Caco-2 (cell line): ENCODE results near the gene SBSN. TPM values are rescaled to one million over a fixed set of nuclear protein-coding genes. Genes with fewer than 3 reads are reported as not detected.

ENCODE experiments used
- BruUV-seq: library from RNA; stranded (reverse); fragments of 400-500 nt; replicated peaks from 2 replicates; lab custom pipeline; 2021; lab: Mats Ljungman, UMichigan
- CTCF ChIA-PET: fragments of 300-600 bp; sonication (Branson Sonifier 250); formaldehyde crosslinking; loops from one replicate; lab custom pipeline; 2022; ENCODE audit warnings: antibody characterized with exemption; lab: Charles Lee
- POLR2A ChIA-PET: fragments of 300-600 bp; sonication (Branson Sonifier 250); formaldehyde crosslinking; loops from one replicate; lab custom pipeline; 2022; ENCODE audit warnings: antibody characterized with exemption; lab: Charles Lee
- DNase-seq, 2 experiments: peaks; one replicate each; pipeline versions ENCODE4 v3.0.0 to v3.0.0-alpha.2; 2020 to 2022
- H3K27me3 ChIP-seq: replicated peaks from 2 replicates; pipeline ENCODE4 v1.6.0; 2011; ENCODE audit warnings: low read length; ENCODE audit not compliant: control insufficient read depth, insufficient read depth
- H3K36me3 ChIP-seq: 2 replicates; pipeline ENCODE4 v1.5.1; 2011; ENCODE audit warnings: low read length; ENCODE audit not compliant: control insufficient read depth, insufficient read depth
- H3K4me1 ChIP-seq: fragments of 250-450 bp; sonication (Bioruptor Pico); 2 replicates; pipeline ENCODE4 v1.5.1; 2020; ENCODE audit warnings: mild to moderate bottlenecking
- H3K4me3 ChIP-seq: 2 replicates; pipeline ENCODE4 v1.5.1; 2011; ENCODE audit warnings: low read depth, mild to moderate bottlenecking, control low read depth, low read length
- H3K9me3 ChIP-seq: fragments of 250-450 bp; sonication (Bioruptor Pico); 2 replicates; pipeline ENCODE4 v1.5.1; 2020; ENCODE audit warnings: mild to moderate bottlenecking, moderate library complexity
- H3K27ac Mint-ChIP-seq: one replicate; pipeline ENCODE4 v1.8.0; 2022; ENCODE audit warnings: mixed read lengths; ENCODE audit not compliant: unreplicated experiment
- H3K27me3 Mint-ChIP-seq: one replicate; pipeline ENCODE4 v1.8.0; 2022; ENCODE audit warnings: mixed read lengths; ENCODE audit not compliant: insufficient read depth, unreplicated experiment
- H3K36me3 Mint-ChIP-seq: one replicate; pipeline ENCODE4 v1.8.0; 2022; ENCODE audit warnings: mild to moderate bottlenecking, mixed read lengths; ENCODE audit not compliant: insufficient read depth, unreplicated experiment
- H3K4me1 Mint-ChIP-seq: one replicate; pipeline ENCODE4 v1.8.0; 2022; ENCODE audit warnings: low read depth, mixed read lengths; ENCODE audit not compliant: unreplicated experiment
- H3K4me3 Mint-ChIP-seq: one replicate; pipeline ENCODE4 v1.8.0; 2022; ENCODE audit warnings: mild to moderate bottlenecking, moderate library complexity, mixed read lengths; ENCODE audit not compliant: unreplicated experiment
- H3K9me3 Mint-ChIP-seq: one replicate; pipeline ENCODE4 v1.8.0; 2022; ENCODE audit warnings: mixed read lengths; ENCODE audit not compliant: unreplicated experiment
- CTCF ChIP-seq, 2 experiments: fragments of 200-600 bp in 1 of 2; IDR thresholded peaks; 1 replicate in 1 of 2; 2 replicates in 1 of 2; pipeline versions ENCODE4 v1.5.1 to v1.8.0; 2011 to 2022; ENCODE audit warnings: antibody characterized with exemption in 1 of 2, control low read depth in 1 of 2, inconsistent platforms in 1 of 2, low read depth in 1 of 2, low read length in 1 of 2, mild to moderate bottlenecking in 1 of 2, moderate library complexity in 1 of 2; ENCODE audit not compliant: insufficient read depth in 1 of 2, severe bottlenecking in 1 of 2, unreplicated experiment in 1 of 2
- intact Hi-C: fragments of 100-400 bp; cut with micrococcal nuclease; formaldehyde crosslinking; loops from one replicate; pipeline ENCODE4 v1.10.0; 2022; ENCODE audit not compliant: unreplicated experiment
- total RNA-seq: library from RNA; stranded (reverse); gene quantifications from 2 replicates; pipeline ENCODE4 v1.2.3, GENCODE V29; 2022

The SBSN gene
- total RNA-seq, 1 experiment from 2014 or later = not detected

- Histone ChIP-seq H3K36me3 (no peaks in the 10 kb centered on the region), H3K4me3 (no peak overlapping the region), H3K4me1 (no peaks in the 10 kb centered on the region), H3K27me3 (no peaks in the 10 kb centered on the region), H3K9me3 (no peaks in the 10 kb centered on the region)
- no peak for DNase-seq
- no peak overlapping the region for H3K4me3 Mint-ChIP-seq
- H3K4me1 Mint-ChIP-seq = peaks cover 7% of the 10 kb centered on the region
- CTCF ChIA-PET = no interaction called here
- TF ChIP-seq CTCF (IDR thresholded peaks at IDR 0.05; ENCODE audit: insufficient read depth in 1 of 2, low read depth in 1 of 2, low read length in 1 of 2, severe bottlenecking in 1 of 2, unreplicated experiment in 1 of 2) = no peak
- intact Hi-C loops = no loop called here
- BruUV-seq = no TSS peak
- no peak overlapping the region for H3K27ac Mint-ChIP-seq
- peaks cover 6% of the 10 kb centered on the region for H3K36me3 Mint-ChIP-seq
- peaks cover 5% of the 10 kb centered on the region for H3K27me3 Mint-ChIP-seq
- POLR2A ChIA-PET = interaction anchor here (0.6 kb wide), 1 partner anchor 103 kb away, joined by 3 read pairs; no protein-coding TSS in a partner anchor
- no peaks in the 10 kb centered on the region for H3K9me3 Mint-ChIP-seq
Observed at GRCh38 chr19:35552534-35553384, 24.6 kb upstream of the SBSN start.

GRCh38 chr19:35551091-35551810 is 23.1 kb upstream of the SBSN start:
- H3K27ac Mint-ChIP-seq = no peak overlapping the region
- H3K27me3 Mint-ChIP-seq = peaks cover 3% of the 10 kb centered on the region
- CTCF ChIA-PET = no interaction called here
- no peaks in the 10 kb centered on the region for H3K27me3 ChIP-seq
- POLR2A ChIA-PET = no interaction called here
- peaks cover 15% of the 10 kb centered on the region for H3K4me1 Mint-ChIP-seq
- no peak overlapping the region for H3K4me3 Mint-ChIP-seq
- TF ChIP-seq CTCF (IDR thresholded peaks at IDR 0.05; ENCODE audit: insufficient read depth in 1 of 2, low read depth in 1 of 2, low read length in 1 of 2, severe bottlenecking in 1 of 2, unreplicated experiment in 1 of 2) = no peak
- no peak for DNase-seq
- H3K9me3 Mint-ChIP-seq = no peaks in the 10 kb centered on the region
- H3K4me1 ChIP-seq = peaks cover 6% of the 10 kb centered on the region; the same call in 1 of the 2 replicates
- no TSS peak for BruUV-seq
- no peak overlapping the region for H3K4me3 ChIP-seq
- intact Hi-C loops = no loop called here
- H3K9me3 ChIP-seq = no peaks in the 10 kb centered on the region
- peaks cover 11% of the 10 kb centered on the region for H3K36me3 Mint-ChIP-seq
- H3K36me3 ChIP-seq = peaks cover 3% of the 10 kb centered on the region; the same call in 1 of the 2 replicates

- Mint-ChIP-seq H3K36me3 (peaks cover 19% of the 10 kb centered on the region), H3K4me1 (peaks cover 18% of the 10 kb centered on the region), H3K9me3 (no peaks in the 10 kb centered on the region), H3K27ac (no peak overlapping the region), H3K4me3 (no peak overlapping the region), H3K27me3 (peaks cover 3% of the 10 kb centered on the region)
- Histone ChIP-seq H3K4me1 (peaks cover 8% of the 10 kb centered on the region; the same call in 1 of the 2 replicates), H3K36me3 (peaks cover 3% of the 10 kb centered on the region; the same call in 1 of the 2 replicates), H3K4me3 (no peak overlapping the region), H3K9me3 (no peaks in the 10 kb centered on the region), H3K27me3 (no peaks in the 10 kb centered on the region)
- TF ChIP-seq CTCF (IDR thresholded peaks at IDR 0.05; ENCODE audit: insufficient read depth in 1 of 2, low read depth in 1 of 2, low read length in 1 of 2, severe bottlenecking in 1 of 2, unreplicated experiment in 1 of 2) = no peak
- no TSS peak for BruUV-seq
- intact Hi-C loops = loop anchor here (1.0 to 5.0 kb wide), 3 partner anchors 77 to 167 kb away; partner anchors contain the start of genes ETV2 and RBM42
- CTCF ChIA-PET = no interaction called here
- DNase-seq = no peak
- POLR2A ChIA-PET = no interaction called here
Observed at GRCh38 chr19:35549879-35550523, 21.9 kb upstream of the SBSN start.
